Measurements from ENCODE around the gene SLCO4A1. TPM values are rescaled to one million over a fixed set of nuclear protein-coding genes. Genes with fewer than 3 reads are reported as not detected.

The SLCO4A1 gene
- total and polyA plus RNA-seq, 2 donors (not counting 3 experiments of a cell fraction or from before 2014, with no cell fraction given): 1.4 to 4.1 TPM

- CTCF ChIA-PET: interaction anchor here (4.6 kb wide), 1 partner anchor 17 kb away, joined by 20 read pairs; no protein-coding TSS in a partner anchor
- H2AFZ ChIP-seq (ENCODE audit: low read depth, low read length): no peak overlapping the region
- H4K20me1 ChIP-seq (replicated peaks; ENCODE audit: control insufficient read depth, extremely low read depth, insufficient read depth, low read length): no peaks in the 10 kb centered on the region
- dilution Hi-C loops (cut with MboI; ENCODE audit: extremely low pct_ligation_motif_present, low sequenced_read_pairs): no loop called here
- no peak for TF ChIP-seq MYC (IDR thresholded peaks at IDR 0.05; ENCODE audit: low read depth, low read length)
- no peak for TF ChIP-seq POLR2AphosphoS5 (IDR thresholded peaks at IDR 0.05; ENCODE audit: insufficient read depth, low read depth, low read length)
- TF ChIP-seq MAX (IDR thresholded peaks at IDR 0.05; ENCODE audit: insufficient read depth, insufficient read length): no peak
- TF ChIP-seq POLR2A (IDR thresholded peaks at IDR 0.05; ENCODE audit: low read depth, low read length): no peak
- no peak for TF ChIP-seq GATA2 (IDR thresholded peaks at IDR 0.05; ENCODE audit: insufficient read depth, insufficient read length, low read depth, low read length)
- TF ChIP-seq EZH2 (IDR thresholded peaks at IDR 0.05; ENCODE audit: borderline replicate concordance, low read depth, low read length, severe bottlenecking): no peak
- no peak for TF ChIP-seq FOS (IDR thresholded peaks at IDR 0.05; ENCODE audit: borderline replicate concordance, insufficient read depth, low read length)
- TF ChIP-seq CTCF (IDR thresholded peaks at IDR 0.05; ENCODE audit: extremely low read depth in 1 of 2, insufficient read depth in 1 of 2, low read depth in 1 of 2, low read length in 2 of 2): no peak
- TF ChIP-seq JUN (IDR thresholded peaks at IDR 0.05; ENCODE audit: borderline replicate concordance, insufficient read depth, insufficient read length, low read depth): no peak
- H3K9me1 ChIP-seq (replicated peaks; ENCODE audit: control insufficient read depth, extremely low read depth, insufficient read depth, low read length): no peaks in the 10 kb centered on the region
- DNase-seq (ENCODE audit: low read depth, low spot score): no peak
- no peaks in the 10 kb centered on the region for H3K9me3 ChIP-seq (replicated peaks; ENCODE audit: control insufficient read depth, insufficient read depth, low read length)
- BruUV-seq (replicated peaks): no TSS peak
- POLR2A ChIA-PET: no interaction called here
- no peak overlapping the region for H3K27ac ChIP-seq (ENCODE audit: insufficient read depth, low read depth, low read length)
- intact Hi-C loops (cut with micrococcal nuclease): no loop called here
- peaks cover 4 to 24% of the 10 kb centered on the region in 2 experiments for H3K27me3 ChIP-seq (ENCODE audit: control insufficient read depth in 2 of 2, insufficient read depth in 2 of 2, low read length in 2 of 2)
- H3K4me1 ChIP-seq (ENCODE audit: control insufficient read depth, extremely low read depth, insufficient read depth, low read length): peaks cover 26% of the 10 kb centered on the region
- no peaks in the 10 kb centered on the region for H3K36me3 ChIP-seq (ENCODE audit: control insufficient read depth in 2 of 2, extremely low read depth in 1 of 2, insufficient read depth in 2 of 2, low read length in 2 of 2)
- no peak overlapping the region for H3K4me3 ChIP-seq (replicated peaks in 1 of 3; ENCODE audit: insufficient read depth in 1 of 3, low read depth in 1 of 3, low read length in 3 of 3)
- no peak overlapping the region for H3K4me2 ChIP-seq (ENCODE audit: insufficient read depth, low read length)
- no peak for FAIRE-seq
- H3K9ac ChIP-seq (replicated peaks; ENCODE audit: extremely low read depth, insufficient read depth, low read length): no peak overlapping the region
- H3K79me2 ChIP-seq (ENCODE audit: control insufficient read depth, insufficient read depth, low read length): no peaks in the 10 kb centered on the region
These were observed 63.3 kb downstream of the SLCO4A1 start for GRCh38 chr20:62705627-62706026.
